GM18907 (cell line): ENCODE results near the gene CNOT6.
"Not testable (repeated sequence)": the region's sequence is repeated elsewhere in the genome, so short reads cannot be mapped to it uniquely, and the experiment has no call there.

Experiments
- ATAC-seq: cut with Tn5 transposase; IDR thresholded peaks from one replicate; pipeline ENCODE4 v1.9.1; 2021; ENCODE audit warnings: mild to moderate bottlenecking, moderate library complexity; ENCODE audit not compliant: unreplicated experiment

CNOT6 gene

DNA sequence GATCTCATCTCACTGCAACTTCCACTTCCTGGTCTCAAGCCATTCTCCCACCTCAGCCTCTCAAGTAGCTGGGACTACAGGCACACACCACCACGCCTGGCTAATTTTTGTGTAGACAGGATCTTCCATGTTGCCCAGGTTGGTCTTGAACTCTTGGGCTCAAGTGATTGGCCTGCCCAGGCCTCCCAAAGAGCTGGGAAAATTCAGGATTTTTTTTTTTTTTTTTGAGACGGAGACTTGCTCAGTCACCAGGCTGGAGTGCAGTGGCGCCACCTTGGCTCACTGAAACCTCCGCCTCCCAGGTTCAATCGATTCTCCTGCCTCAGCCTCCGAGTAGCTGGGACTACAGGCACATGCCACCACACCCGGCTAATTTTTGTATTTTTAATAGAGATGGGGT lies 21.8 kb downstream of the CNOT6 start:
- ATAC-seq: not testable (repeated sequence)

DNA sequence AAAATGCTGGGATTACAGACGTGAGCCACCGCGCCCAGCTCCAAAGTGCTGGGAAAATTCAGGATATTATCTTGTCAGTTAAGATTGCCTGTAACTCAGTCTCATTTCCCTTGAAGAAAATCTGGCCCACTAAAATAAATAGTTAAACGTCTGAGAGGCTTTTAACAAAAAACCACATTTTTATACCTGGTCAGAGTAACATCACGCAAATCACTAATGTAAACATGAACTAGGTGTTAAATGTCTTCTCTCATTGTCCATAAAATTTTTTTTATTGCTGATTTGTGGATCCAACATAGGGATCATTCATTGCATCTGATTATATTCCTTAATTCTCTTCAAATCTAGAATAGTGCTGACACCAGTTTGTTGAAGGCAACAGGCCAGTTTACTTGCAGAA lies 22.3 kb downstream of the CNOT6 start:
- ATAC-seq: no peak

DNA sequence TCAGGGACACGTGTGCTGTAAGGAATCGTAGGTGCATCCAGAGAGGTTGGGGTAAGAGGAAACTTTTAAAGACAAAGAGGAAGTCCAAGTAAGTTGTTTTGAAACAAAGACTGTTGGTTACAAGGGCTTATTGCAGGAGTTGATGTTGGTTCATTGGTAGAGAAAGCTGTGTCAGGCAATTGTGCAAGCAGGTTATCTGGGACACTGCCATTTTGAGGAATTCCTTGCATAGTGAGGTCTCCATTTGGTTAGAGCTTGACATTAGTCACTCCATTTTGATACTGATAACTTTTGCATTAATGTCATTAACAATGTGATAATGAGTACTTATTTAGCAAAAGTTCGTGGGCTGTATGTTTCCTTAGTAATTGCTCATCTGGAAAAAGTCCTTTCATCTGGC lies 24.9 kb downstream of the CNOT6 start:
- ATAC-seq: no peak

DNA sequence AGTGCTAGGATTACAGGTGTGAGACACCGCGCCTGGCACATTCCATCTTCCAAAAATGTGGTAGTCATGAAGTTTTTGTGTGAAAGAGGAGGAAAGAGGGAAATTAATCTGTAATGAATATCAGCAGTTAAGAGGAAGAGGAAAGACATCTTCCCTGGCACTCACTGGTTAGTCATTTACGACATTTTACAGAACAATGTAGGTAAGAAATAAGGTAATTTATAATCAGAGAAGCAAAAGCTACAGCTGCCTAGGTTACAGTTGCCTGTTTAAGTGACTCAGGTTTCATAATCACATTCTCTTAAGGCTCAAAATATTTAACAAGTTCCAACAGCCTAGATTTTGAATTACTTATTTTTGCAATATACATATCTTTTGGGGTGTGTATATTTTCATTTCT lies 26.9 kb downstream of the CNOT6 start:
- ATAC-seq: no peak

DNA sequence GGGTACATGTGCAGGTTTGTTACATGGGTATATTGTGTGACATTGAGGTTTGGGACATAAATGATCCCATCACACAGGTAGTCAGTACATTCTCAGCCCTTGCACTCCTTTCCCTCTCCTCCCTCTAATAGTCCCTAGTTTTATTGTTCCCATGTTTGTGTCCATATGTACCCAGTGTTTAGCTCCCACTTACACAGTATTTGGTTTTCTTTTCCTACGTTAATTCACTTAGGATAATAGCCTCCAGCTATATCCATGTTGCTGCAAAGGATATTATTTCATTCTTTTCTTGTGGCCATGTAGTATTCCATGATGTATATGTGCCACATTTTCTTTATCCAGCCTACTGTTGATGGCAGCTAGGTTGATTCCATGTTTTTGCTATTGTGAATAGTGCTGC lies 27.4 kb downstream of the CNOT6 start:
- ATAC-seq: no peak

DNA sequence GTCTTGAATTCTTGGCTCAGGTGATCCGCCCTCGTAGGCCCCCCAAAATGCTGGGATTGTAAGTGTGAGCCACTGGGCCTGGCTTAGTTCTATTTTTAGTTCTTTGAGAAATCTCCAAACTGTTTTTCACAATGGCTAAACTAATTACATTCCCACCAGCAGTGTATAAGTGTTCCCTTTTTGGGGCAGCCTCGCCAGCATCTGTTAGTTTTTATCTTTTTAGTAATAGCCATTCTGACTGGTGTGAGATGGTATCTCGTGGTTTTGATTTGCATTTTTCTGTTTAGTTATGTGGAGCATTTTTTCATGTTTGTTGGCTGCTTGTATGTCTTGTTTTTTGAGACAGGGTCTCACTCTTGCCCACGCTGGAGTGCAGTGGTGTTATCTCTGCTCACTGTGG lies 28.2 kb downstream of the CNOT6 start:
- no peak for ATAC-seq

DNA sequence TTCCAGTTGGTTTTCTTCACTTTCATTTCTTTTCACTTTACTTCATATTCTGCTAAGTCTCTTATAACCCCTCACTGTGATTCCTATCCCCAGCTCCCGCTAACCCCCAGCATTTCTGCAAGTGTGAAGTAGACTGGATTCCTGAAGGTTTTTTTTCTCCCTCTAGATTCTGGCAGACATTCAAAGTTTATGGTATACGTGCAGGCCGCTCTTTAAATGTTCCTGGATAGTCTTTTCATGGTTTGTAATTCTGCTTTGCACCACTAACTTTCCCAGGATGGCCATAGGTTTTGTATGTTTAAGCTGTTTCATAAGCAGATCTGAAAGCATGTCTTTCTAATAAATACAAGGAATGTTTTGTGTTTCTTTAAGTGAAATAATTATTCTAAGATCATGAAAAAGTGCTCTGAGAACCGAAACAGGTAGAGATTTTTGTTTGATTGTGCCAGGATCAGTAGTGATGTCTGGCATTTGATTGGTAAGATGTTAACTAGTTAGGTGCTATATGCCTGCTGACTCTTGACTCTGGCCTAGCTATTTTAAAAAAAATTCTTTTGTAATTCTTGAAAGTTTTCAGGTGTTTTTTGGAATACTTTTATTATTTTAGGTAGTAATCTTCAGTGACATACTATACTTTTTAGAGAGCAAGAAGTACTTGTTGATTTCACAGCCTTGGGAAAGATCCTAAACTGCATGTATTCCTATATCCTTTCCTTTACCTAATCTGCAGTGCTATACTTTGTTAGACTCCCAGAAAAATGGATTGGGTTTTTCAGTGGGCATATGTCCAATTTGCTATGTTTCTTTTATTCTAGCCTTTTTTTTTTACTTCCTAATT lies 29.7 kb downstream of the CNOT6 start:
- ATAC-seq: no peak

DNA sequence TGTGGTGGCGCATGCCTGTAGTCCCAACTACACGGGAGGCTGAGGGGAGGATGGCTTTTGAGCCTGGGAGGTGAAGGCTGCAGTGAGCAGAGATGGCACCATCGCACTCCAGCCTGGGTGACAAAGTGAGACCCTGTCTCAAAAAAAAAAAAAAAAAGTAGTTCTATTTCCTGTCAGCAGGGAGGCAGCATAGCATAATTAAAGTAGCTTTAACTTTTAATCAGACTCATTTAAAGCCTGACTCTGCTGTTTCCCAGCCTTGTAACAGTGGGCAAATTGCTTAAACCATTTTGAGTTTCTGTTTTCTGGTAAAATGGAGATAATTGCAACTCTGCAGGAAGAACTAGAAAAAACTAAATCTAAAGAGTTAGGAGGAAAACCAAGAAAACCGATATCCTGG lies 31.2 kb downstream of the CNOT6 start:
- no peak for ATAC-seq

DNA sequence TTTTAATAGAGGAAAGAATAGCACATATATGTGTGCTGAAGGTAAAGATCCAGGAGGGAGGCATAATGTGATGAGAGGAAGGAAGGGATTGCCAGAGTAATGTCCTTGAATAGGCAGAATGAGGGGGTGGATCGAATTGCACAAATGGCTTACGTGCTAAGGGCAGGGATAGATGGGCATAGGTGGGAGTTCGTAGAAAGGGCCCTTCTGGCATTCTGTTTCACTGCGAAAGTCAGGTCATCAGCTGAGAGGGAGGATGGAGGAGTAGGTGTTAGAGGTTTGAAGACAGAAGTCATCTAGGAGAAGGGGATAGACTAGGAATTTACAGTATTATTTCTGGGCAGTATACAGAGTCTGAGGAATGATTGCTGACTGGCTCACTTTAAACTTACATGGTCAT lies 32.1 kb downstream of the CNOT6 start:
- ATAC-seq: no peak

DNA sequence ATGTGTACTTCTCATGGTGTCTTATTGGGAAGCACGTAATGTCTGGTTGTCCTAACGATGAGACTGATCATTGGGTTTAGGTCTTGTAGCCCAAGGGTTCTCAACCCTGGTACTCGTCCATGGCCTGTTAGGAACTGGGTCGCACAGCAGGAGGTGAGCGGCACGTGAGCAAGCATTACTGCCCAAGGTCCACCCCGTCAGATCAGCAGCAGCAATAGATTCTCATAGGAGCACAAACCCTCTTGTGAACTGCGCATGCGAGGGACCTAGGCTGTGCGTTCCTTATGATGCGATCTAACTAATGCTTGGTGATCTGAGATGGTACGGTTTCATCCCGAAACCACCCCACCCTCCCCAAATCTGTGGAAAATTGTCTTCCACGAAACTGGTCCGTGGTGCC lies 33.5 kb downstream of the CNOT6 start:
- no peak for ATAC-seq

DNA sequence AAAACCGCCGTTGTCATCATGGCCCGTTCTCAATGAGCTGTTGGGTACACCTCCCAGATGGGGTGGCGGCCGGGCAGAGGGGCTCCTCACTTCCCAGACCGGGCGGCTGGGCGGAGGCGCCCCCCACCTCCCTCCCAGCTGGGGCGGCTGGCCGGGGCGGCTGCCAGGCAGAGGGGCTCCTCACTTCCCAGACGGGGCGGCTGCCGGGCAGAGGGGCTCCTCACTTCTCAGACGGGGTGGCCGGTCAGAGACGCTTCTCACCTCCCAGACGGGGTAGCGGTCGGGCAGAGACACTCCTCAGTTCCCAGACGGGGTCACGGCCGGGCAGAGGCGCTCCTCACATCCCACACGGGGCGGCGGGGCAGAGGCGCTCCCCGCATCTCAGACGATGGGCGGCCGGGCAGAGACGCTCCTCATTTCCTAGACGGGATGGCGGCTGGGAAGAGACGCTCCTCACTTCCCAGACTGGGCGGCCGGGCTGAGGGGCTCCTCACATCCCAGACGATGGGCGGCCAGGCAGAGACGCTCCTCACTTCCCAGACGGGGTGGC lies 36.9 kb downstream of the CNOT6 start:
- not testable (repeated sequence) for ATAC-seq

DNA sequence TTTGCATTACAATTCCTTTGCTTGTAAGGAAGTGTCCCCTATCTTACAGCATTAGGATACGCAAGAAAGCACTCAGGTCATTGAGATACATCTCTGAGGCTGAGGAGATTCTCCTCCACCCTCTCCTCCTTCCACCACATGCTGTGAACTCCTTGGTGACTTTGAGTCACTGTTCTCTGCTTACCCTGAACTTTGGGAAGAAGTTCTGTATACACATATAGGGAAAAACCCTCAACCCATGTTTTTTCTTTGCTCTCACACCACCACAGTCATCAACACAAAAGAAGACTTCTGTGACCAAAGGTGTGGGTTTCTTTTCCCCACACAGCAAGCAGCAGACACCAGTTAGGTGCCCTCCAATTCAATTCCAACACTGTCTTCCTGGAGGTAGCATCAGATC lies 38.1 kb downstream of the CNOT6 start:
- ATAC-seq: no peak

DNA sequence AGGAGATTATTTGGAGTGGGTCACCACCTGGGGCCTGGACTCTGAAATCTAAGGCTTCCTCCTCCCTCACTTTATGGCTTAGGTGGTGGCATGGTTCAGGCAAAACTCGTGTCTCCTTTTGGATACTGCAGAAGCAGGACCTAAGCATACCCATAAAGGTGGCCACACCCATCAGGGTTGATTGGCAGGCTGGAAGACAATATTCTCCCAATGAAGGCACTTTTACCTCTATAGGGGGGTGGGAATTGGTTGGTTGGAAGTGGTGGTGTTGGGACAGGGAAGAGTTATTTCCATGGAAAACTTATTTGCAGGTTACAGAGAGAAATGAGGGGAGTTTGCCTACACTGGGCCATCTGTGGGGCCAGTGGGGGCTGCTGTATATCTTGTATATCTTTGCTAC lies 39.7 kb downstream of the CNOT6 start:
- ATAC-seq: no peak

DNA sequence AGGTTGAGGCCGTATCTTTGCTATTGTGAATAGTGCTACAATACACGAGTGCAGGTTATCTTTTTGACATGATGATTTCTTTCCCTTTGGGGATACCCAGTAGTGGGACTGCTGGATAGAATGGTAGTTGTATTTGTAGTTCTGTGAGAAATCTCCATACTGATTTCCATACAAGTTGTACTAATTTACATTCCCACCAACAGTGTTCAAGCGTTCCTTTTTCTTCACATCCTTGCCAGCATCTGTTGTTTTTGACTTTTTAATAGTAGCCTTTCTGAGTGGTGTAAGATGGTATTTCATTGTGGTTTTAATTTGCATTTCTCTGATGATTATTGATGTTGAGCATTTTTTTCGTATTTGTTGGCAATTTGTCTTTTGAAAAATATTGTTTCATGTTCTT lies 41.4 kb downstream of the CNOT6 start:
- ATAC-seq: no peak

DNA sequence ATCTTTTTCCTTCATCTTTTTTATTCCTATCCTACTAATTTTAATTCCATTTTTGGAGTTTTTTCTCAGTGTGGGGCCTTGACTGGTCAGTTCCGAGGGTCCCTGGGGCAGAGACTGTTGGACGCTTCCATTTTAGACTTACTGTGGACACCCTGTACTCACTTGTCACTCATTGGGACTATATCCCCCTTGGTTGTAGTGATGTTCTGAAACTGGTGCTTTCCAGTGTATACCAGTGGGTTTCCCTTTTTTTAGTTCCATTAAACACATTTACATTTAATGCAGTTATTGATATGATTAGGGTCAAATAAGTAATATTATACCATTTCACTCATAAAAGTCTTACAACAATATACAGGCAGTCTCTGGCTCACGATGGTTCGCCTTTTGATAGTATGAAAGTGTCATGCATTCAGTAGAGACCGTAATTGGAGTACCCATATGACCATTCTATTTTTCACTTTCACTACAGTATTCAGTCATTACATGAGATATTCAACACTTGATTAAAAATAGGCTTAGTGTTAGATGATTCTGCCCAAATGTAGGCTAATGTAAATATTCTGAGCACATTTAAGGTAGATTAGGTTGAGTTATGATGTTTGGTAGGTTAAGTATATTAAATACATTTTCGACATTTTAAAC lies 46.0 kb downstream of the CNOT6 start:
- peak; percentile 86 for ATAC-seq

DNA sequence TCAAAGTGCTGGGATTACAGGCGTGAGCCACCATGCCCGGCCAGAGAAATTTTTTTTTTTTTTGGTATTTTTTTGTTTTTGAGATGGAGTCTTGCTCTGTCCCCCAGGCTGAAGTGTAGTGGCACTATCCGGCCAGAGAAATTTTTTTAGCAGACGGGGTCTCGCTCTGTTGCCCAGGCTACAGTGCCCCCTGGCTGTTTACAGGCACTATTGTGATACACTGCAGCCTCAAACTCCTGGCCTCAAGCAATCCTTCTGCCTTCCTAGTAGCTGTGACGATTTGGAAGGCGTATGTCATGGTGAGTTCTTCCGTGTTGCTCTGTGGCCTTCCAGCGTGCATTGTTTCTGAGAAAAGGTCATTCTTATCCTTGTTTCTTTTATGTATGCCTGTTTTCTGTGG lies 47.5 kb downstream of the CNOT6 start:
- ATAC-seq: no peak

DNA sequence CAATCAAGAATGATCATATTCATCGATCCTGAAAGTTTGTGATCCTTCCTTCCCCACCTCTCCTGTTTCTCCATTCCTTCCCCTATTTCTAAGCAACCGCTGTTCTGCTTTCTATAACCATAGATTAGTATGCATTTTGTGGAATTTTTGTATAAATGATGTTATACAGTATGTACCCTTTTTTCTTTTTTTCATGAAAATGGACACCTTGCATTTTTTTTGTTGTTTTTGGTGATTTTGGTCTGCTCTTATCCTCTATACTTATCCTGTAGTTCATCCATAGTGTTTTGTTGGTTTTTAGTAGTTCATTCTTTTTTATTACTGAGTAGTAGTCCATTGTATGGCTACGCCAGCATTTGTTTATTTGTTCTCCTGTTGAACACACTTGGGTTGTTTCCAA lies 51.1 kb downstream of the CNOT6 start:
- no peak for ATAC-seq

DNA sequence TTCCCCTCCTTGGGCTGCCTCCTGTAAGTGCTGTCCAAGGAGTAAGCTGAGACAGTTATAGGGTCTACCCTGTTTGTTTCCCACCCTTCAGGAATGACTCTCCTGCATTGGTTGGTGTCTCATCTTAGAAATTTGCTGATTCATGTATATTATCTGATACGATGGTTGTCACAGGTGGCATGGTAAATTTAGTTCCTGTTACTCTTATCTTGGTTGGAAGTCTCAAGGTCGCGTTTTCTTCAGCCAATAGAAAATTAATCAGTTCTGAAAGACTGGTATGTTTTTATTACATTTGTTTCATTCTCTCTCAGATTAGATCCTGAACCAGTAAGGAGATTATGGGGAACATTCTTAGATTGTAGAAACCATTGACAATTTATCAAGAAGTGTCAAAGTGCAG lies 54.4 kb downstream of the CNOT6 start:
- no peak for ATAC-seq

DNA sequence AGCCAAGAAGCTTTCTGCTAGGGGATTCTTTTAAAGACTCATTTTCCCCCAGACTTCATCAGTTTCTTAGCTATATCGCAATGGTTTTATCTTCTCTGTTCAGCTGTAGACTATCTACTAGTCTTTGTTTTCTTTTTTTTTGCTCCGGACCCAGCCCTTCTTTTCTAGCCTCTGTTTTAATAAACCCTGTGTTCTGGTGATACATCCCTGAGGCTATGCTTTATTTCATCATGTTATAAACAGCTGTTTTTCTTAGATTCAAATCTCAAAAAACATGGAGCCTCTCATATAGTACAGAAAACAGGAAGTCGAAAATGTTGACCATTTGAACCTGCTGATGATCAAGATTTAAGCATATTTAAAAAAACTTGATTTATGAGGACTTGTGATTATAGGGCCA lies 59.4 kb downstream of the CNOT6 start:
- ATAC-seq: no peak

DNA sequence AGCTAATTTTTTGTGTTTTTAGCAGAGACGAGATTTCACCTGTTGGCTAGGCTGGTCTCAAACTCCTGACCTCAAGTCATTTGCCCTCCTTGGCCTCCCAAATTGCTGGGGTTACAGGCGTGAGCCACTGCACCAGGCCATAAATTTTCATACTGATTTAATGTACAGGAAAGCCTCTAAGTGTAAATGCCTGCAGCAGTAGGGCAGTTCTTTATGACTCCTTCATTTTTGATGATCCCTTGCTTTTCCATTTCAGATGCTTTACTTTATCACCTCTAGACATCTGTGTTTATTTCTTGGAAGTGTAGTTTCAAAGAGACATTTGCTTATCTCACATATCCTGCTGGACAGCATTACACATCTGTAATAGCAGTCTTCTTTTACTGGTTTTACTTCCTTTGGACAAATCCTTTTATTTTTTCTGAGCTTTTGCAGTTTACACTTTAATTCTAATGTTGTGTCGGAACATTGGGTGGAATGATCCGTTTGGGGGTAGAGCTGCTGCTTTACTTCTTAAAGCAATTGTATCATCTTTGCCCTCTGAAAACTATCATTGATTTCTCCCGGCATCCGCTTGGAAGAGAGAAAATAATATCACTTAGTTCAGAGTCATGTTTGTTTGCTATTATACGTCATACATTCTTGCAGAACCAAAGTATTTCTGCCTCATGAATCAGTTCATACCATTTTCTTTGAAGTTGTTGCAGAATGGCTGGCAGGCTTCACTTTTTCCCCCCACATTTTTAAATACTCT lies 61.2 kb downstream of the CNOT6 start:
- no peak for ATAC-seq

DNA sequence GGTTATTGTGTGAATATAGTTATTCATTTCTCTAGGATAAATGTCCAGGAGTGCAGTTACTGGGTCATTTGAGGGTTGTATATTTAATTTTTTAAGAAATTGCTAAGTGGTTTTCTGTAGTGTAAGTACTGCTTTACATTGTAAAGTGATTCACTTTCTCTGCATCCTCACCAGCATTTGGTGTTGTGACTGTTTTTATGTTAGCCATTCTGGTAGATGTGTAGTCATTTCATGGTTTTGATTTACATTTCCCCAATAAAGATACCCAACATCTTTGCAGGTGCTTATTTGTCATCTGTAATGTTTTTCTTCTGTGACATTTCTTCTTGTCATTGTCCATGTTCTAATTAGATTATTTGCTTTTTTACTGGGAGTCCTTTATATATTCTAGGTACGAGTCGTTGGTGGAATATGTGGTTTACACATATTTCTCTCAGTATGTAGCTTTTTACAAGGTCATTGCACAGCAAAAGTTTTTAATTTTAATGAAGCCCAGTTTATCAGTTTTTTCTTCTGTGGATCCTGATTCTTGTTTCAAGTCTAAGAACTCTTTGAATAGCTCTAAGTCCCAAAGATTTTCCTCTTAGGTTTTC lies 63.1 kb downstream of the CNOT6 start:
- ATAC-seq: no peak
